GM19025 (cell line): ENCODE measurements around the gene KIFC1.

Source experiments
- ATAC-seq: cut with Tn5 transposase; IDR thresholded peaks from one replicate; pipeline ENCODE4 v1.9.1; 2021; ENCODE audit warnings: mild to moderate bottlenecking, low read depth, moderate library complexity; ENCODE audit not compliant: unreplicated experiment

The KIFC1 gene

DNA sequence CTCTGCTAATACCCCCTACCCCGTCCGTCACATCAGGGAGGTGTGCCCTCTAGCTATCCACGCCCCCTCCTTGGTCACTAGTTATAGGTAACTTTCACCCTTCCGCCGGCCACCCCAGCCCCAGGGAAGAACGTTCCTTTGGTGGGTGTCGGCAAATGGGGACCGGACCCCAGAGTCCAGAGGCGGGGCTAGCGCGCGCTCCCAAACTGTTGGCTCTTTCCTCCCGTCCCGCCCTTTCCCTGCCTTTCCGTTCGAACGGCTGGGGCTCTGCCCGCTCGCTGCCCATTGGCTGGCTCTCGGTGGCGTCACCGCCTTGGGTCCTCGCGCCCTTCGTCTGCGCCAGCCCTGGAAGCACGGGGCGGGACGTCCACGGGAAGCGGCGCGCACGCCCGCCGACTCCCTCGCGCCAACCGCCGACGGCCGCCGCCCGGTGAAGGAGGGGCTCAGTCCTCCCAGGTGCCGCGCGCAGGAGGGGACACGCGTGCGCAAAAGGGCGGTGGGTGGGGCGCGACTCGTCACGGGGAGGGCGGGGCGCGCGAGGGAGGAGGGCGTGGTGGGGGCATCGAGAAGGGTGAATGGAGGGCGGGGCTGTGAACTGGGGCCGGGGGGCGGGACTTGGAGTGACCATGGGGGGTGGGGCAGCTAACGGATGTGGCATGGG, 18.6 kb downstream of the KIFC1 start:
- peak; percentile 85 for ATAC-seq

DNA sequence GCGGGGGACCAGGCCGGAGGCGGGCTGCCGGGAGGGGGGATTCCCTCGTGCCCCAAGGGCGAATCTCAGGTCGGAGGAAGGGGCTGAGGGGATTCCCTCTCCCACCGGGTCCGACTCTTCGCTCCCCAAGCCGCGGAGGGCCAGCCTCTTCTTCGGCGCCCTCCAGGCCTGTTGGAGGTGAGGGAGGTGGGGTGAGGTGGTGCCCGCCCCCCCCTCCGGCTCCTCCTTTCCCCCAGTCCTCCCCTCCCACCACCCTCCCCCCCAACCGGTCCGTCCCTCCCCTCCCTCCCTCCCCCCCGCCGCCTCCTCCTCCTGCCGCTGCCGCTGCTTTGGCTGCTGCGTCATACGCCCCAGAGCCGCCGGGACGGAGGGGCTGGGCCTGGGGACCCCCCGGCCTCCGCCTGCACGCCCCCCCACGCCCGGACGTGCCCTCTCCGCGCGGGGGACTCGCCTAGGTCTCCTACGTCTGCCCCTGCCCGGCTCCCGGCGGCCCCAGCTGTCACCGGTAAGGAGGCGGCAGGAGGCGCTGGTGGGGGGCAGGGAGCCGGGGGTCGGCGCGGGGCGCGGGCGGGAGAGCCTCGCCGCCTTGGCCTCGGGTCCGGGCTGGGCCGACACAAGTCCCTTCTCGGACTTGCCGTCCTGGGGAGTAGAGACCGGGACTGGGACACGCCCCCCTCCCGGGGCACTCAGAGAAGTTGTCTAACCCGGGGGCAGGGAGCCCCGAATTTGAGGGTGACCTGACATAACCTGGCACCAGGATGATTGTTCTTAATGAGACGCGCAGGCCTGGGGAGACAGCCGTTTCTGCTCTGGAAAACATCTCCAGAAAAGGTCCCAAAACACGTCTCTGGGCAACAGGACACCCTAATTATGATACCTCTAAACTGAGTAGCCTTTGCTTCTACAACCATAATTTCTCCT, 19.3 kb downstream of the KIFC1 start, which contains the start of gene PHF1:
Gene PHF1, plus strand, starts transcription at position 304 of the 921 bp plus-strand sequence. CDS start 1,250 bp downstream, outside the sequence.
- ATAC-seq, result peak; percentile 24

DNA sequence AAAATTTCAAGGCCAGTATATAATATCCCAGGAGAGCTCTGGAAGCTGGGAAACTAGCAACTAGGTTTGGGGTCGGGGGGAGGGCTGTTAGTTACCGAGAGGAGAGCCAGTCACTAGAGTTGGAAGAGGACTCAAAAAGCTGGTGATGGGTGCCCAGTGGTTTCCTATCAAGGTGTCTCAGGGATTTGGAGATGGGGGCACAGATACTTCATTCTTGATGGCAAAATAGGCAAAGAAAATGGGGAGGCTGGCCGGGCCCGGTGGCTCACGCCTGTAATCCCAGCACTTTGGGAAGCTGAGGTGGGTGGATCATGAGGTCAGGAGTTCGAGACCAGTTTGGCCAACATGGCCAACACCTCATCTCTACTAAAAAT, 20.0 kb downstream of the KIFC1 start:
- ATAC-seq, result no peak

DNA sequence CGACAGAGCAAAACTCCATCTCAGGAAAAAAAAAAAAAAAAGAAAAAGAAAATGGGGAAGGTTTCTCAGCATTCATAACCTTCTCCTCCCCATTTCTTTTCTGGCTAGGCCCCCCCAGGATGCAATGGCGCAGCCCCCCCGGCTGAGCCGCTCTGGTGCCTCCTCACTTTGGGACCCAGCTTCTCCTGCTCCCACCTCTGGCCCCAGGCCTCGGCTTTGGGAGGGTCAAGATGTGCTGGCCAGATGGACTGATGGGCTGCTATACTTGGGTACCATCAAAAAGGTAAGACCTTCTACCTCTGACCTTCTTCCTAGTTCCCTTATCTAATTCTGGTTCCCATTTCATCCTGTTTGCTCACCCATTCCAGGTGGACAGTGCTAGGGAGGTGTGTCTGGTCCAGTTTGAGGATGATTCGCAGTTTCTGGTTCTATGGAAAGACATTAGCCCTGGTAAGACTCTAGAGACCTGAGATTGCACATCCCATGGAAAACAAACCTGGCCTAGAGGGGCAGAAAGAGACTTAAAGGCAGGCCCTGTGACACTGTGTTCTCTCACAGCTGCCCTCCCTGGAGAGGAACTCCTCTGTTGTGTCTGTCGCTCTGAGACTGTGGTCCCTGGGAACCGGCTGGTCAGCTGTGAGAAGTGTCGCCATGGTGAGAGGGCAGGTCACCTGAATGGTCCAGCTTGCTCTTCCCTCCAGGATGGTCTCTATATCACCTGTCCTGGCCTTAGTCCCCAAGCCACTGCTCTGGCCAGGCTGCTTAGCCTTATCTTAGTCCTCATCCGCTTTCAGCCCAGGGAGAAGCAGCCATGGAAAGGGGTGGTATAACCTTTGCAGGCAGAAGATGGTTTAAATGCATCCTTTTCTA, 20.8 kb downstream of the KIFC1 start:
- ATAC-seq, result no peak

DNA sequence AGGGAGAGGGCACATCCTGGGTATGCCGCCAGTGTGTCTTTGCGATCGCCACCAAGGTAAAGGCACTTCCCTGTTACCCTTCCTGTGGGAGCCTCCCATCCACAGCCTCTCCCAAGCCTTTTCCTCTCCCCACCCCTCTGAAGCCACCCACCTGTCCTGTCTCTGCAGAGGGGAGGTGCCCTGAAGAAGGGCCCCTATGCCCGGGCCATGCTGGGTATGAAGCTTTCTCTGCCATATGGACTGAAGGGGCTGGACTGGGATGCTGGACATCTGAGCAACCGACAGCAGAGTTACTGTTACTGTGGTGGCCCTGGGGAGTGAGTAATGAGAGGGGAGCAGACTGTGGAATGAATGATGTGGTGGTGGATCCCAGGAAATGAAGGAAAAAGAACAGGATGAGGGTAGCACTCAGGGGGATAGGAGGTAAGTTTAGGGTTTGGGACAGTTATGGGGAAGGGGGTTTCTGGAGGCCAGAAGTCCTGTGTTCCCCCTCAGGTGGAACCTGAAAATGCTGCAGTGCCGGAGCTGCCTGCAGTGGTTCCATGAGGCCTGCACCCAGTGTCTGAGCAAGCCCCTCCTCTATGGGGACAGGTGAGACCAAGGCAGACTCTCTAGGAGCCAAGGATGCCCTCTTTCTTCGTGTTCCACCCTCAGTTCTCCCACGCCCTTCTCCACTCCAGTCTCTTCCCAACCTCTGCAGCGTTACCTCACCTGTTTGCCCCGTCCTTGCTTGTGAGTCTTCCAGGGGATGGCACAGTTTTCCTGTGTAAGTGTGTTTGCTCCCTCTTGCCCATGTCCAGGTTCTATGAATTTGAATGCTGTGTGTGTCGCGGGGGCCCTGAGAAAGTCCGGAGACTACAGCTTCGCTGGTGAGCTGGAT, 21.9 kb downstream of the KIFC1 start:
- ATAC-seq, result no peak

DNA sequence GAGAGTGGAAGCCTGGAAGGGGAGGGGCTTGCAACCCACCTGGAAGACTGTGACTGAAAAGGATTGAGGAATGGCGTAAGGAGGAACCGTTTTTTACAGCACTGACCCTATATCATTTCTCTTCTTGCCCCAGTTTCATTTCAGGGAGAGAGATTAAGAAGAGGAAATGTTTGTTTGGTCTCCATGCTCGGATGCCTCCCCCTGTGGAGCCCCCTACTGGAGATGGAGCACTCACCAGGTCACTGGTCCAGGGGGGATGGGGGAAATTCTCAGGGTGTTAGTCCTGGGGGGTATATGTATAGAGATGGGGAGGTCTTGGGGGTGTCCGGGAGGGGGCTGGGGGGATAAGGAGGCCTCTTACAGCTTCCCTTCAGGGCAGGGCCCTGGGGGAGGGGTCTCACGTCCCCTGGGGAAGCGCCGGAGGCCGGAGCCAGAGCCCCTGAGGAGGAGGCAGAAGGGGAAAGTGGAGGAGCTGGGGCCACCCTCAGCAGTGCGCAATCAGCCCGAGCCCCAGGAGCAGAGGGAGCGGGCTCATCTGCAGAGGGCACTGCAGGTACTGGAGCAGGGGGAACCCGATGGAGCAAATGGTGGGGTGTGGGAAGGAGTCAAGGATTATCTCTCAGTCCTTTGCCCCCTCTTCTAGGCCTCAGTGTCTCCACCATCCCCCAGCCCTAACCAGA, 23.1 kb downstream of the KIFC1 start:
- no peak for ATAC-seq

DNA sequence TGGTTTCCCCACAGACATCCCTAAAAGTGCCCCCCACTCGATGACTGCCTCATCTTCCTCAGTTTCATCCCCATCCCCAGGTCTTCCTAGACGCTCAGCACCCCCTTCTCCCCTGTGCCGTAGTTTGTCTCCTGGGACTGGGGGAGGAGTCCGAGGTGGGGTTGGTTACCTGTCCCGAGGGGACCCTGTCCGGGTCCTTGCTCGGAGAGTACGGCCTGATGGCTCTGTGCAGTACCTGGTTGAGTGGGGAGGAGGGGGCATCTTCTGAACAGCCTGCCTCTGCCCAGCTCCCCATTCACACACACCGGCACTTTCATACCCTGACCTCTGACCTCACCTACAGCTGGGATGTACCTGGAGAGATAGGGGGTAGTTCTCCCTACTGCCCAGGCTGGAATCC, 24.2 kb downstream of the KIFC1 start:
- no peak for ATAC-seq

DNA sequence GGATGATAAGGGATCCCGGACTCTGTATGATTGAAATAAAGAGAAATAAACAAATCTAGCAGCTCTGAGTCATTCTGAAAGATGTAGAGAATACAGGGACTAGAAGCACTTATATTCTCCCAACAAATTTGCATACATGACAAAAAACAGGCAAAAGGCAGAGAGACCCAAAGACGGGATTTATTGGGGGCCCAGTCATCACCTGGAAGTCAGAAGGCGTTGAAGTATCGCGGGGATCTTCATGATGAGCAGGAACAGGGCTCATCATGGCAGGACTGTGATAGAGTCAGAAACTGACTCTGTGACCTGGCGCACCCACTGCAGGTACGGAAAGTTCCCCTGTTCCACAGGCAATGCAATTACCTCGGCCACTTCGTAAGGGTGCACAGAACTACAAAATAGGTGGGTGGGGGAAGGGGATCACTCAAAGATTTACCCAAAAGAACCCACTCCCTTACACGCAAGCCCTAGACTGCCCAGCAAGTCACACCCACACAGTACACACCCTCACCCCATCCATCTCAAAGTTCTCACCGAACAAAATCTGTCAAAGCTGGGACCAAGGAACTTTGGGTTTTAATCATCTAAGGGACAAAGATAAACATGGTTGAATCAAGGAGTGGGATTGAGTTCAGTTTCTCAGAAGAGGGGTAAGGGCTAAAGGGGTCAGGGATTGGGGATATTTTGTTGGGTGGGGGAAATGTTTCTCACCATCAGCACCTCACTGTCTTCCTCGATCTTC, 24.9 kb downstream of the KIFC1 start:
- ATAC-seq, result no peak

DNA sequence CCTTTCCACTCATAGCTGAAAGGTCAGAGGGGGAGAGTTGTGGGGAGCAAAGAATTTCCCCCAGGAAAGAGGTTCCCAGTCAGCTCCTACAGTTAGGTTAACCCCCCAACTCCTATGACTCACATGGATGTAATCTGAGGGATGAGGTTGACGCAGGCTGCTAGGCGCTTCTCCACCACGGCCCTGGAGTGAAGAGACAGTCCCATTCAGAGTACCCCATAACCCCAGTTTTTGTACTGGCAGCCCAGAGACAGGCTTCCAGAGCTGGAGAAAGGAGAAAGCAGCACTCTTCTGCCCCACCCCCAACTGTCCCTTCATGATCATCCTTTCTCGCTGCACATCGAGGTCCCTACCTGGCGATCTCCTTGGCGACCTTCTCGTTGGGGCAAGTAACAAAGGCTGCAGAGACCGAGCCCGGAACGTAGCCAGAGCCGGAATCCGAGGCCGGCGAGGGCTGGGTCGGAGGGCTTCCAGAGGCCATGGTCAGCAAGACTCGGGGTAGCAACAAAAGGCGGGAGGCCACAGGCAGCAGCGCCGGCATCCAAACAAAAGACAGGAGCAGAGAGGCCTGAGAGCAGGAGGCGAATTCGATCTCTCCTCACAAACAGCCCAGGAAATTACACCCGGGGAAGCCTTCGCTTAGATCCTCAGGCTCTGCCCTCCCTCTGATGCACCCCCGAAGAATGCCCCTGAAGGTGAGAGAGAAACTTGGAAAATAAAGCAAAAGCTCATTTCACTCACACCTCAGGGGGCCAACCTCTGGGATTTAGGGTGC, 25.7 kb downstream of the KIFC1 start:
- ATAC-seq, result no peak

DNA sequence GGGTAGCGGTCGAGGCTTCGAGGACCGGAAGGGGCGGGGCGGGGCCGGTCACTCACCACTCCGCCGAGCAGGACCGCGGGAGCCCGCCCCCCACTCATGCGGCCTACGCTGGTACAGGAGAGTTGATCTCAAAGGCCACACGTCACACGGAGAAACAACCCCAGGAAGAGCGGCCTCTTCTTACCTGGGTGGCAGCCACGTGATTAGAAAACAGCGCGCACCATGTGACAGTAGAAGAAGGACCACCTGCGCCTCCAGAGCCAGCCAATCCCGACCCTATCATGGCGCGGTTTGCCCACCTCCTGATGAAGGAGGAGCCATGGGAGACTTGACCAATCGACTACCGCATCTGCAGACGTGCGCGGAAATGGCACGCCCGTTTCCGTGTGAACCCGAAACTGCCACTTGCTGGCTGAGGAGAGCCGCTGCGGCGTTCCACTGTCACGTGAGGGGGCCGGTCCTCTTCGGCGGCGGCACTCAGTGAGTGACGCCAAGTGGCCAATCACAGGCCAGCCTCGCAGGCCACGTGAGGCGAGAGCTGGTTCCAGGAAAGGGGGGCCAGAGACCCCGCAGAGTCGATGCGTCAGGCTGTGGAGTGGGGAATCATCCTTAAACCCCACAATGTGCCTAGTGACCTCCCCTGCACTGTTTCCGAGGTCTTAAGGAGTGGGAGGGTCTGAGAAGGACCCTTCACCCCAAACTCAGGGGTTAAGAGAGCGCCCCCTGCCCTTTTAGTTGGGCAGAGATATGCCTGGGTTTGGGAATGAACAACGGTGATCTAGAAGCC, 26.5 kb downstream of the KIFC1 start, which contains the start of gene CUTA:
Gene CUTA, minus strand, starts transcription at position 205 of the 787 bp plus-strand sequence. Its CDS starts 107 bp downstream, at position 98.
- ATAC-seq, result peak; percentile 89

DNA sequence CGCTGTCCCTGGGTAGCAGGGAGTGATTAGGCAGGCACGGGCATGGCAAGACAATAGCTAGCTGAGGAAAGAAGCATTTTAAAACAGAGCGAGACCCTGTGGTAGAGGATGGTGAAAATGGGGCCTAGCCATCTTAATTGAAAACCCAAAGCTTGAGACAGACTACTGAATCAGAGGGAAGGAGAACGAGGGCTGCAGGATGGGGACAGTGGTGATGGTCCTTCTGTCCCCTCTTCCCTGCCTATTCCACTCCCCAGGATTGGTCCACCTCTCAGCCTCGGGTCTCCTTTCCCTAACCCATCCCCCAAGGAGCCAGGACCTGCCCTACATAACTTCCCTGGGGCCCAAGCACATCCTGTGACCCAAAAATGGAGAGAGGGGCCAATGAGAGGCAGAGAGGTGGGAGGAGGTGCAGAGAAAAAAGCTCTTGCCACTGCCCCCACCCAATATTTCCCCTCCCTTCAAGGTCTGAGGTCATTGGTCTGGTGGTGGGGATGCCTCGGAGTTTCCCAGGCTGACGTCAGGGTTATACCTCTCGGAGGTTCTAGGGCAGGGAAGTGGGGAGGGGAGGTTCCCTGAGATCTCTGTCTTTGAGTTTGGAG, 27.2 kb downstream of the KIFC1 start:
- no peak for ATAC-seq

DNA sequence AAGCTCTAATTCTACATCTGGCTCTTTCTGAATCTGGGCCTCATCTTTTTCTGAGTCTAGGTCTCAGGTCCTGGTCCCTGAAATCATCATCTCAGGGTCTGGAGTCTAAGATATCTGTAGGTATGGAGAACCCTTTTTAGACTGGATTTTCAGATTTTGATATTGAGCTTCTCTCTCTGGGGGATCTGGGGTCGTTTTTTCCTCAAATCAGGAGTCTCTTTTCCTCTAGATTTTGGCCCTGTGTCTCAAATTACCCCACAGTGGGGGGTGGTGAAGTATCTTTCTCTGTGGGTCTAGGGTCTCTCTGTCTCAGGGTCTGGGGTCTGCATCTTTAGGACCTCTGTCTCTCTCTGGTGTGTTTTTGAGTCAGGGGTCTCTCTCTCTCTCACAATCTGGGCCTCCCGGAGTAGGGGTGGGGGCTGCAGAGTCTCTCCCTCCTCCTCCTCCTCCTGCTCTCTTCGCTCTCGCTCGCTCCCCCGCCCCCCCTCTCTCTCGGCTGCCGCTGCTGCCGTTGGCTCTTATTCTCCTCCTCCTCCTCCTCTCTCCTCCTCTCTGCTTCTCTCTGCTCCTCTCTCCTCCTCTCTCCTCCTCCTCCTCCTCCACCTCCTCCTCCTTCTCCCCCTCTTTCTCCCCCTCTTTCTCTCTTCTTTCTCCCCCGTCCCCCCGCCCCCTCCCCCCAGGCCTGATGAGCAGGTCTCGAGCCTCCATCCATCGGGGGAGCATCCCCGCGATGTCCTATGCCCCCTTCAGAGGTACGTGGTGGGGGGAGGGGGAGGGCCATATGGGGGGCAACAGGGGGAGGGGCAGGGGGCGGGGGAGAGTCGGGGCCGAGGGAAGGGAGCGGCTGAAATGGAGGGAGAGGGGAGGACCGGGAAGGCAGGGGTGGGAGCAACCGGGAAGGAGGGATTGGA, 28.2 kb downstream of the KIFC1 start, which contains the start of gene SYNGAP1:
Gene SYNGAP1, plus strand, starts transcription at position 486 of the 911 bp plus-strand sequence. Its CDS starts 200 bp downstream, at position 686.
- ATAC-seq, result no peak

DNA sequence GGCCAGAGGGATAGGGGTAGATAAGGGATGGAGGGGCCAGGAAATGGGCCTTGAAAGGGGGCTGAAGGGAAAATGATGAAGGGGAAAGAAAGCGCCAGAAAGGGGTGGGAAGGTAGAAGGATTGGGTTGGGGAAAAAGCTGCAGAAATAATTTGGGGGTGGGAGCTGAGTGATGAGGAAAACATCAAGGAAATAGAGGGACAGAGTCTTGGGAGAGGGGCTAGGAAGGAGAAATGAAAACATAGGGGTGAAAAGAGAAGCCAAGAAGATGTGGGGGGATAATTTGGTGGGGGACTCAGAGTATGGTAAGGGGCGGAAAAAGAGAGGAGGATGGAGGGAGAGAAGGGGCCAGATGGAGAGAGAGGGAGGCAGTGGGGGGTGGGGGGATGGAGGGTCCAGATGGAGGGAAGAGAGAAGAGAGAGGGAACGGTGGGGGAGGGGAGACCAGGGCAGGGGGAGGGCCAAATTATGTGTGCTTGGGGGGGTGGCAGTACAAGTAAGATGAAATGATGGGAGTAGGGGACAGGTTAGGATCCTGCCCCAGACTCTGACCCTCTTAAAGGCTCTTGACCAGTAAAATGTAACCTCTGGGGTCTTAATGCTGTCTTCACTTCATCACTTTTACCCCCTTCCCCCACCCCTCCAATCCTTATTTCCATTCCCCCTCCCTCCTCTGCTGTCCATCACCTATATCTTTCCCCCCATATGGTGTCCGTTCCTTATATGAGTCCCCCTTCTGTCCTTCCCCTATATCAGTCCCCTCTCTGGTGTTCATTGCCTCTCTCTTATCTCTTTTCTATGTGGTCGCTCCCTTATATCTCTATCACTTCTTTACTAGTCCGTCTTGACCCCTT, 29.1 kb downstream of the KIFC1 start:
- ATAC-seq, result no peak

DNA sequence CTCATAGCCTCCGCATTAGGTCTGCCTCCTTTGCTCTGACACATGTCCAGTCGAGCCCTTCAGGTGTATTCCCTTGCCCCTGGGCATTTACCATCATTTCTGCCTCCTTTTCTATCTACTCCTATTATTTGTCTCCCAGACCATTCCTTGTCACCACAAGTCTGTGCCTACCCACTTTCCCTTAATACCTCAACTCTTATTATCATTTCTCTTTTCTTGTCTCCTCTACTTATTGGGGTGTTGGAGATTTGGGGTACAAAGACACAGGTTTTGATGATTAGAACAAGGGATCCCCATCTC, 29.7 kb downstream of the KIFC1 start:
- ATAC-seq, result no peak

DNA sequence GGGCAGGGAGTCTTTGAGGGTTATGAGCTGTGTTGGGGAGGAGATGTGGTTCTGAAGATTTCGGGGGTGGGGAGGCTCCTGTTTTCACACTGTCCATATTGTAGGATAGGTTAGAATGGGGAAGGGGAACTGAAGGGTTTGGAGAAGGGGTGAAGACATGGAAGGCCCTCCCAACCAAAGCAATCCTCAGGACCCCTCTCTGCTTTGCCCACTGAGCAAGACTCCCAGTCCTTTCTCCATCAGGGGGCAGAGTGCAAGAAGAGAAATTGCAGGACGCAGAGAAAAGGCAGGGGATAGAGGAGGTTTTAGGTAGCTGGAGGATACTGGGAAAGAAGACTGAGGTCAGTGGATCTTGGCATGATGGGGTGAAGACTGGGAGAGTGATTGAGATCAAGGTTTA, 32.2 kb downstream of the KIFC1 start:
- no peak for ATAC-seq
